ENCODE data around the gene TES.

TES gene

GRCh38 chr7:116227678-116228239, 17.4 kb downstream of the TES start:
- no peak overlapping the region for H3K4me3 ChIP-seq (ENCODE audit: low read depth, low read length)
- no peak for TF ChIP-seq CTCF (IDR thresholded peaks at IDR 0.05; ENCODE audit: borderline replicate concordance, insufficient read depth, low read depth, low read length)

GRCh38 chr7:116228241-116228640, 17.9 kb downstream of the TES start:
- no peak overlapping the region for H3K4me3 ChIP-seq (ENCODE audit: low read depth, low read length)
- no peak for TF ChIP-seq CTCF (IDR thresholded peaks at IDR 0.05; ENCODE audit: borderline replicate concordance, insufficient read depth, low read depth, low read length)

GRCh38 chr7:116229366-116229765, 19.0 kb downstream of the TES start:
- no peak overlapping the region for H3K4me3 ChIP-seq (ENCODE audit: low read depth, low read length)
- TF ChIP-seq CTCF (IDR thresholded peaks at IDR 0.05; ENCODE audit: borderline replicate concordance, insufficient read depth, low read depth, low read length), result no peak

- no peak for TF ChIP-seq CTCF (IDR thresholded peaks at IDR 0.05; ENCODE audit: borderline replicate concordance, insufficient read depth, low read depth, low read length)
- H3K4me3 ChIP-seq (ENCODE audit: low read depth, low read length), result no peak overlapping the region
Measured at GRCh38 chr7:116230191-116231005, 20.1 kb downstream of the TES start.

- no peak for TF ChIP-seq CTCF (IDR thresholded peaks at IDR 0.05; ENCODE audit: borderline replicate concordance, insufficient read depth, low read depth, low read length)
- no peak overlapping the region for H3K4me3 ChIP-seq (ENCODE audit: low read depth, low read length)
Measured at GRCh38 chr7:116231543-116231942, 21.2 kb downstream of the TES start.

GRCh38 chr7:116231949-116232348, 21.6 kb downstream of the TES start:
- TF ChIP-seq CTCF (IDR thresholded peaks at IDR 0.05; ENCODE audit: borderline replicate concordance, insufficient read depth, low read depth, low read length), result no peak
- H3K4me3 ChIP-seq (ENCODE audit: low read depth, low read length), result no peak overlapping the region

GRCh38 chr7:116232350-116232749, 22.0 kb downstream of the TES start:
- no peak overlapping the region for H3K4me3 ChIP-seq (ENCODE audit: low read depth, low read length)
- no peak for TF ChIP-seq CTCF (IDR thresholded peaks at IDR 0.05; ENCODE audit: borderline replicate concordance, insufficient read depth, low read depth, low read length)

Data from GM12875 (cell line).